Neural cell (in vitro differentiated cells): ENCODE results near the gene GOLGA6B. TPM values are rescaled to one million over a fixed set of nuclear protein-coding genes. Genes with fewer than 3 reads are reported as not detected.
A peak's percentile ranks its signal among the peaks of the same experiment; 100 is the strongest.
"Not testable (repeated sequence)": the region's sequence is repeated elsewhere in the genome, so short reads cannot be mapped to it uniquely, and the experiment has no call there.

Source experiments
- H2AFZ ChIP-seq: fragments of 200-600, 300-800 bp; sonication (generic), shearing (Covaris generic); 2 replicates; pipeline ENCODE4 v1.6.0; 2014; ENCODE audit warnings: low read depth, mild to moderate bottlenecking, antibody characterized with exemption, low read length, moderate library complexity
- H3F3A ChIP-seq: fragments of 200-600 bp; shearing (Covaris generic); 2 replicates; pipeline ENCODE4 v1.6.1; 2016; ENCODE audit warnings: mild to moderate bottlenecking, moderate library complexity, mixed read lengths, antibody characterized with exemption, low read length; ENCODE audit not compliant: insufficient read depth, poor library complexity, severe bottlenecking
- H3K27ac ChIP-seq: fragments of 200-600, 300-800 bp; sonication (generic), shearing (Covaris generic); 2 replicates; pipeline ENCODE4 v1.5.1; 2014; ENCODE audit warnings: mild to moderate bottlenecking, low read length, moderate library complexity
- H3K27me3 ChIP-seq: fragments of 300-800, 200-600 bp; sonication (generic), shearing (Covaris generic); 2 replicates; pipeline ENCODE4 v1.6.0; 2014; ENCODE audit warnings: mild to moderate bottlenecking, low read depth, low read length, moderate library complexity; ENCODE audit not compliant: insufficient read depth
- H3K36me3 ChIP-seq: fragments of 300-800, 200-600 bp; sonication (generic), shearing (Covaris generic); 2 replicates; pipeline ENCODE4 v1.5.1; 2014; ENCODE audit warnings: mild to moderate bottlenecking, antibody characterized with exemption, low read length, moderate library complexity; ENCODE audit not compliant: insufficient read depth
- H3K4me2 ChIP-seq: fragments of 300-800, 200-600 bp; sonication (generic), shearing (Covaris generic); 2 replicates; pipeline ENCODE4 v1.6.0; 2014; ENCODE audit warnings: mild to moderate bottlenecking, low read length
- H3K4me3 ChIP-seq: fragments of 300-800, 200-600 bp; sonication (generic), shearing (Covaris generic); 2 replicates; pipeline ENCODE4 v1.5.1; 2014; ENCODE audit warnings: mild to moderate bottlenecking, low read length, moderate library complexity
- H3K79me2 ChIP-seq: fragments of 200-600 bp; shearing (Covaris generic); replicated peaks from 2 replicates; pipeline ENCODE4 v1.6.0; 2014; ENCODE audit warnings: mild to moderate bottlenecking, low read length, moderate library complexity; ENCODE audit not compliant: insufficient read depth
- H3K9ac ChIP-seq: fragments of 300-800, 200-600 bp; sonication (generic), shearing (Covaris generic); 2 replicates; pipeline ENCODE4 v1.6.1; 2016; ENCODE audit warnings: mild to moderate bottlenecking, low read length, mixed read lengths
- H3K9me2 ChIP-seq: fragments of 200-600 bp; shearing (Covaris generic); 2 replicates; pipeline ENCODE4 v1.6.1; 2016; ENCODE audit warnings: mild to moderate bottlenecking, low read length, mixed read lengths; ENCODE audit not compliant: insufficient read depth
- H3K9me3 ChIP-seq: fragments of 200-600, 300-800 bp; sonication (generic), shearing (Covaris generic); 2 replicates; pipeline ENCODE4 v1.6.1; 2016; ENCODE audit warnings: mild to moderate bottlenecking, mixed run types, low read length, moderate library complexity, mixed read lengths
- H4K20me1 ChIP-seq: fragments of 200-600 bp; shearing (Covaris generic); 2 replicates; pipeline ENCODE4 v1.6.1; 2016; ENCODE audit warnings: mild to moderate bottlenecking, mixed run types; ENCODE audit not compliant: insufficient read depth
- CTCF ChIP-seq: fragments of 450-650 bp; IDR thresholded peaks from 2 replicates; pipeline ENCODE4 v1.5.1; 2014; ENCODE audit warnings: antibody characterized with exemption, mild to moderate bottlenecking, moderate library complexity; ENCODE audit not compliant: poor library complexity, severe bottlenecking
- MXI1 ChIP-seq: fragments of 450-650 bp; conservative IDR thresholded peaks from 2 replicates; pipeline ENCODE4 v1.6.1; 2014; ENCODE audit warnings: antibody characterized with exemption, mild to moderate bottlenecking; ENCODE audit not compliant: poor library complexity, severe bottlenecking
- POLR2AphosphoS5 ChIP-seq: IDR thresholded peaks from 2 replicates; pipeline ENCODE4 v1.6.1; 2012
- RAD21 ChIP-seq: fragments of 450-650 bp; conservative IDR thresholded peaks from 2 replicates; pipeline ENCODE4 v1.6.1; 2014; ENCODE audit warnings: antibody characterized with exemption, mild to moderate bottlenecking, moderate library complexity
- REST ChIP-seq: IDR thresholded peaks from 2 replicates; pipeline ENCODE4 v1.6.1; 2012; ENCODE audit warnings: borderline replicate concordance
- SMC3 ChIP-seq: fragments of 450-650 bp; conservative IDR thresholded peaks from 2 replicates; pipeline ENCODE4 v1.6.1; 2014; ENCODE audit warnings: antibody characterized with exemption, mild to moderate bottlenecking, moderate library complexity; ENCODE audit not compliant: poor library complexity
- TAF1 ChIP-seq: IDR thresholded peaks from 2 replicates; pipeline ENCODE4 v1.6.1; 2012; ENCODE audit warnings: low read depth
- polyA plus RNA-seq: library from polyadenylated mRNA; depleted of rRNA; stranded (reverse); fragments of >200 nt; gene quantifications from 2 replicates; pipeline ENCODE4 v1.2.3, GENCODE V29; 2014

GOLGA6B gene
- polyA plus RNA-seq, 1 donor from 2014 or later: not detected

GRCh38 chr15:72665706-72666105 lies 11.2 kb downstream of the GOLGA6B start:
- not testable (repeated sequence) for H3F3A ChIP-seq, H3K4me2 ChIP-seq, H3K9ac ChIP-seq, H3K27ac ChIP-seq, H3K4me3 ChIP-seq, H3K36me3 ChIP-seq, H3K27me3 ChIP-seq, H3K9me2 ChIP-seq, H3K79me2 ChIP-seq, H4K20me1 ChIP-seq, H2AFZ ChIP-seq, H3K9me3 ChIP-seq

GRCh38 chr15:72669803-72670202 lies 15.3 kb downstream of the GOLGA6B start:
- not testable (repeated sequence) for H3F3A ChIP-seq, H3K27ac ChIP-seq, H4K20me1 ChIP-seq, H3K79me2 ChIP-seq, H3K4me3 ChIP-seq, H3K4me2 ChIP-seq, H3K9me2 ChIP-seq, H3K9me3 ChIP-seq, H3K9ac ChIP-seq, H3K27me3 ChIP-seq, H3K36me3 ChIP-seq, H2AFZ ChIP-seq

- not testable (repeated sequence) for H3K27ac ChIP-seq, H3F3A ChIP-seq, H3K9me3 ChIP-seq, H3K36me3 ChIP-seq, H3K9me2 ChIP-seq, H3K9ac ChIP-seq, H3K4me3 ChIP-seq, H3K27me3 ChIP-seq, H3K79me2 ChIP-seq, H3K4me2 ChIP-seq, H4K20me1 ChIP-seq, H2AFZ ChIP-seq
- TF ChIP-seq CTCF: peak; percentile 68
Observed at GRCh38 chr15:72670656-72671352, 16.3 kb downstream of the GOLGA6B start.

- Histone ChIP-seq H3K4me2 (no peak overlapping the region), H3K27ac (no peak overlapping the region), H3K9me3 (no peaks in the 10 kb centered on the region), H3K27me3 (no peaks in the 10 kb centered on the region), H3K9me2 (no peaks in the 10 kb centered on the region), H2AFZ (no peak overlapping the region), H3K79me2 (no peaks in the 10 kb centered on the region), H4K20me1 (no peaks in the 10 kb centered on the region), H3F3A (no peaks in the 10 kb centered on the region), H3K4me3 (no peak overlapping the region), H3K36me3 (no peaks in the 10 kb centered on the region), H3K9ac (no peak overlapping the region)
- no peak for TF ChIP-seq CTCF
- no peak for TF ChIP-seq POLR2AphosphoS5
- TF ChIP-seq SMC3: no peak
- no peak for TF ChIP-seq RAD21
- no peak for TF ChIP-seq TAF1
- no peak for TF ChIP-seq REST
- no peak for TF ChIP-seq MXI1
Observed at GRCh38 chr15:72671525-72671924, 17.0 kb downstream of the GOLGA6B start.
